Tibial nerve (tissue), 3 donors: Measurements from ENCODE around the gene MRPL51.

Experiments
- POLR2A ChIP-seq, 2 donors: fragments of 450-650 bp; IDR thresholded peaks; one replicate each; pipeline ENCODE4 v1.6.1; 2017; ENCODE audit warnings: antibody characterized with exemption in 2 of 2, mild to moderate bottlenecking in 2 of 2, moderate library complexity in 2 of 2
- TF ChIP-seq, protein P1 (sequence below), 5 experiments: fragments of 200-600 bp in 3 of 5; fragments of 450-650 bp in 2 of 5; sonication (generic) in 3 of 5; IDR thresholded peaks; one replicate each; pipeline ENCODE4 v1.5.1; 2016 to 2019; ENCODE audit warnings: antibody characterized with exemption in 5 of 5, mild to moderate bottlenecking in 3 of 5, moderate library complexity in 2 of 5

- TF ChIP-seq, protein P1, sequence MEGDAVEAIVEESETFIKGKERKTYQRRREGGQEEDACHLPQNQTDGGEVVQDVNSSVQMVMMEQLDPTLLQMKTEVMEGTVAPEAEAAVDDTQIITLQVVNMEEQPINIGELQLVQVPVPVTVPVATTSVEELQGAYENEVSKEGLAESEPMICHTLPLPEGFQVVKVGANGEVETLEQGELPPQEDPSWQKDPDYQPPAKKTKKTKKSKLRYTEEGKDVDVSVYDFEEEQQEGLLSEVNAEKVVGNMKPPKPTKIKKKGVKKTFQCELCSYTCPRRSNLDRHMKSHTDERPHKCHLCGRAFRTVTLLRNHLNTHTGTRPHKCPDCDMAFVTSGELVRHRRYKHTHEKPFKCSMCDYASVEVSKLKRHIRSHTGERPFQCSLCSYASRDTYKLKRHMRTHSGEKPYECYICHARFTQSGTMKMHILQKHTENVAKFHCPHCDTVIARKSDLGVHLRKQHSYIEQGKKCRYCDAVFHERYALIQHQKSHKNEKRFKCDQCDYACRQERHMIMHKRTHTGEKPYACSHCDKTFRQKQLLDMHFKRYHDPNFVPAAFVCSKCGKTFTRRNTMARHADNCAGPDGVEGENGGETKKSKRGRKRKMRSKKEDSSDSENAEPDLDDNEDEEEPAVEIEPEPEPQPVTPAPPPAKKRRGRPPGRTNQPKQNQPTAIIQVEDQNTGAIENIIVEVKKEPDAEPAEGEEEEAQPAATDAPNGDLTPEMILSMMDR (IDR thresholded peaks at IDR 0.05) = no peak
- no peak for TF ChIP-seq POLR2A (IDR thresholded peaks at IDR 0.05)
These were observed 34.1 kb downstream of the MRPL51 start for GRCh38 chr12:6459004-6459337.
